MCF 10A (cell line): Measurements from ENCODE around the gene PNLDC1. TPM values are rescaled to one million over a fixed set of nuclear protein-coding genes. Genes with fewer than 3 reads are reported as not detected.
A peak's percentile ranks its signal among the peaks of the same experiment; 100 is the strongest.
"Not testable (repeated sequence)": the region's sequence is repeated elsewhere in the genome, so short reads cannot be mapped to it uniquely, and the experiment has no call there.

Source experiments
- BruUV-seq: library from RNA; stranded (reverse); fragments of 400-500 nt; replicated peaks from 2 replicates; lab custom pipeline; 2021; lab: Mats Ljungman, UMichigan
- CTCF ChIA-PET: fragments of 300-600 bp; sonication (Branson Sonifier 250); formaldehyde crosslinking; extraction: SDS; loops from one replicate; lab custom pipeline; 2021; ENCODE audit warnings: antibody characterized with exemption, inconsistent platforms; lab: Yijun Ruan, JAX
- POLR2A ChIA-PET: fragments of 300-600, 350-650 bp; sonication (Branson Sonifier 250); formaldehyde crosslinking; extraction: SDS; loops from one replicate; lab custom pipeline; 2020; ENCODE audit warnings: antibody characterized with exemption, inconsistent platforms; lab: Yijun Ruan, JAX
- DNase-seq: peaks from one replicate; pipeline ENCODE4 v3.0.0-alpha.2; 2018; ENCODE audit not compliant: unreplicated experiment
- H3K27ac Mint-ChIP-seq: one replicate; pipeline ENCODE4 v1.8.0; 2022; ENCODE audit warnings: mild to moderate bottlenecking, low read depth, mixed read lengths; ENCODE audit not compliant: unreplicated experiment
- H3K27me3 Mint-ChIP-seq: one replicate; pipeline ENCODE4 v1.8.0; 2022; ENCODE audit warnings: mixed read lengths; ENCODE audit not compliant: insufficient read depth, unreplicated experiment
- H3K36me3 Mint-ChIP-seq: one replicate; pipeline ENCODE4 v1.8.0; 2022; ENCODE audit warnings: mild to moderate bottlenecking, moderate library complexity, mixed read lengths; ENCODE audit not compliant: insufficient read depth, unreplicated experiment
- H3K4me1 Mint-ChIP-seq: one replicate; pipeline ENCODE4 v1.8.0; 2022; ENCODE audit warnings: mixed read lengths; ENCODE audit not compliant: insufficient read depth, unreplicated experiment
- H3K4me3 Mint-ChIP-seq: one replicate; pipeline ENCODE4 v1.8.0; 2022; ENCODE audit warnings: mild to moderate bottlenecking, moderate library complexity, mixed read lengths; ENCODE audit not compliant: unreplicated experiment
- H3K9me3 Mint-ChIP-seq: one replicate; pipeline ENCODE4 v1.8.0; 2022; ENCODE audit warnings: mixed read lengths; ENCODE audit not compliant: unreplicated experiment
- CTCF ChIP-seq: fragments of 200-600 bp; IDR thresholded peaks from one replicate; pipeline ENCODE4 v1.8.0; 2022; ENCODE audit warnings: antibody characterized with exemption, mild to moderate bottlenecking; ENCODE audit not compliant: unreplicated experiment
- intact Hi-C: fragments of 100-400 bp; cut with micrococcal nuclease; formaldehyde crosslinking; loops from 2 replicates; pipeline ENCODE4 v1.14.1; 2022
- total RNA-seq: library from RNA; stranded (reverse); gene quantifications from 2 replicates; pipeline ENCODE4 v1.2.3, GENCODE V29; 2022

PNLDC1 gene
- total RNA-seq, 1 experiment from 2014 or later: not detected

- BruUV-seq: not testable (repeated sequence)
These were observed 49.8 kb downstream of the PNLDC1 start for GRCh38 chr6:159849851-159850250.

GRCh38 chr6:159852877-159853276 lies 52.8 kb downstream of the PNLDC1 start:
- ChIA-PET CTCF (interaction anchor here (0.6 to 5.0 kb wide), 19 partner anchors 9 to 177 kb away, joined by 3 to 34 read pairs (median 4); partner anchors contain the start of gene SOD2), POLR2A (interaction anchor here (0.7 to 5.9 kb wide), 9 partner anchors 38 to 162 kb away, joined by 3 to 44 read pairs (median 4); partner anchors contain the start of genes MRPL18 and TCP1)
- peaks cover 14% of the 10 kb centered on the region for H3K9me3 Mint-ChIP-seq
- peak; percentile 41 for DNase-seq
- no peaks in the 10 kb centered on the region for H3K36me3 Mint-ChIP-seq
- no peaks in the 10 kb centered on the region for H3K4me1 Mint-ChIP-seq
- H3K4me3 Mint-ChIP-seq: no peak overlapping the region
- H3K27me3 Mint-ChIP-seq: no peaks in the 10 kb centered on the region
- no TSS peak for BruUV-seq
- intact Hi-C loops: loop anchor here (1.0 to 5.0 kb wide), 3 partner anchors 64 to 162 kb away; partner anchors contain the start of genes TCP1 and WTAP
- peak; percentile 28 for TF ChIP-seq CTCF
- H3K27ac Mint-ChIP-seq: no peak overlapping the region

More at GRCh38 chr6:159849851-159850250, 49.8 kb downstream of the PNLDC1 start:
- H3K4me1 Mint-ChIP-seq, POLR2A ChIA-PET, H3K27ac Mint-ChIP-seq, DNase-seq, H3K9me3 Mint-ChIP-seq, H3K27me3 Mint-ChIP-seq, H3K4me3 Mint-ChIP-seq, H3K36me3 Mint-ChIP-seq: not testable (repeated sequence)
- CTCF ChIA-PET: interaction anchor here (0.8 kb wide), 1 partner anchor 9 kb away, joined by 4 read pairs; no protein-coding TSS in a partner anchor
- intact Hi-C loops: loop anchor here (5.0 kb wide), 1 partner anchor 123 kb away; the partner anchor contains the start of gene WTAP

GRCh38 chr6:159853754-159854153 lies 53.7 kb downstream of the PNLDC1 start:
- TF ChIP-seq CTCF: no peak
- no peak for DNase-seq
- no peaks in the 10 kb centered on the region for H3K4me1 Mint-ChIP-seq
- no TSS peak for BruUV-seq
- H3K36me3 Mint-ChIP-seq: no peaks in the 10 kb centered on the region
- ChIA-PET POLR2A (interaction anchor here (1.4 to 5.9 kb wide), 2 partner anchors 64 to 163 kb away, joined by 4 to 44 read pairs; partner anchors contain the start of genes MRPL18 and TCP1), CTCF (interaction anchor here (0.7 to 5.0 kb wide), 12 partner anchors 10 to 235 kb away, joined by 3 to 34 read pairs (median 4); partner anchors contain the start of gene SOD2)
- intact Hi-C loops: loop anchor here (1.0 to 5.0 kb wide), 3 partner anchors 64 to 162 kb away; partner anchors contain the start of genes TCP1 and WTAP
- no peaks in the 10 kb centered on the region for H3K27me3 Mint-ChIP-seq
- peaks cover 11% of the 10 kb centered on the region for H3K9me3 Mint-ChIP-seq
- no peak overlapping the region for H3K27ac Mint-ChIP-seq
- no peak overlapping the region for H3K4me3 Mint-ChIP-seq

GRCh38 chr6:159854959-159855358 lies 54.9 kb downstream of the PNLDC1 start:
- ChIA-PET CTCF (interaction anchor here (0.9 to 5.0 kb wide), 5 partner anchors 9 to 163 kb away, joined by 4 to 34 read pairs (median 19); partner anchors contain the start of gene SOD2), POLR2A (interaction anchor here (0.8 to 5.9 kb wide), 5 partner anchors 59 to 182 kb away, joined by 3 to 44 read pairs (median 4); partner anchors contain the start of genes MRPL18 and TCP1)

More at GRCh38 chr6:159854959-159855358, 54.9 kb downstream of the PNLDC1 start:
- no peak overlapping the region for H3K27ac Mint-ChIP-seq
- no peak overlapping the region for H3K4me3 Mint-ChIP-seq
- peaks cover 11% of the 10 kb centered on the region for H3K9me3 Mint-ChIP-seq
- intact Hi-C loops: loop anchor here (5.0 kb wide), 1 partner anchor 128 kb away; the partner anchor contains the start of gene WTAP
- DNase-seq: no peak
- no peaks in the 10 kb centered on the region for H3K27me3 Mint-ChIP-seq
- TF ChIP-seq CTCF: no peak
- H3K4me1 Mint-ChIP-seq: no peaks in the 10 kb centered on the region
- no peaks in the 10 kb centered on the region for H3K36me3 Mint-ChIP-seq
- no TSS peak for BruUV-seq
